Measurements from ENCODE around the gene B3GNT9.

B3GNT9 gene

GRCh38 chr16:67167588-67167987 lies 16.8 kb upstream of the B3GNT9 start:
- no peak for DNase-seq (ENCODE audit: low read depth in 2 of 2)

- DNase-seq (ENCODE audit: low read depth in 2 of 2): no peak
These were observed 15.9 kb upstream of the B3GNT9 start for GRCh38 chr16:67166598-67167168.

- no peak for DNase-seq (ENCODE audit: low read depth in 2 of 2)
These were observed 15.3 kb upstream of the B3GNT9 start for GRCh38 chr16:67166110-67166547.

- no peak for DNase-seq (ENCODE audit: low read depth in 2 of 2)
These were observed 14.6 kb upstream of the B3GNT9 start for GRCh38 chr16:67165121-67166078.

- DNase-seq (ENCODE audit: low read depth in 2 of 2): no peak
These were observed 13.8 kb upstream of the B3GNT9 start, which contains the start of gene HSF4 for GRCh38 chr16:67164599-67165061. Gene HSF4 (plus strand): TSS chr16:67164745. CDS start chr16:67164812, 67 bp downstream.

- DNase-seq (ENCODE audit: low read depth in 2 of 2): no peak
These were observed 13.3 kb upstream of the B3GNT9 start for GRCh38 chr16:67163999-67164558.

- DNase-seq (ENCODE audit: low read depth in 2 of 2): no peak
These were observed 12.6 kb upstream of the B3GNT9 start for GRCh38 chr16:67163164-67163998.

- no peak for DNase-seq (ENCODE audit: low read depth in 2 of 2)
These were observed 11.8 kb upstream of the B3GNT9 start for GRCh38 chr16:67162506-67163163.

GRCh38 chr16:67161595-67162058 lies 10.8 kb upstream of the B3GNT9 start:
- DNase-seq (ENCODE audit: low read depth in 2 of 2): no peak

- DNase-seq (ENCODE audit: low read depth in 2 of 2): peak; percentile 57 to 70
These were observed 8.1 kb upstream of the B3GNT9 start for GRCh38 chr16:67158637-67159600.

GRCh38 chr16:67157892-67158635 lies 7.3 kb upstream of the B3GNT9 start:
- DNase-seq (ENCODE audit: low read depth in 2 of 2): no peak

GRCh38 chr16:67157106-67157748 lies 6.4 kb upstream of the B3GNT9 start:
- DNase-seq (ENCODE audit: low read depth in 2 of 2): no peak

GRCh38 chr16:67156143-67156844 lies 5.5 kb upstream of the B3GNT9 start:
- no peak for DNase-seq (ENCODE audit: low read depth in 2 of 2)

- DNase-seq (ENCODE audit: low read depth in 2 of 2): peak; percentile 72 to 73
These were observed 4.7 kb upstream of the B3GNT9 start for GRCh38 chr16:67155295-67156142.

GRCh38 chr16:67154578-67155294 lies 3.9 kb upstream of the B3GNT9 start:
- DNase-seq (ENCODE audit: low read depth in 2 of 2): no peak

- DNase-seq (ENCODE audit: low read depth in 2 of 2): no peak
These were observed 766 bp upstream of the B3GNT9 start for GRCh38 chr16:67151431-67152097.
